ENCODE data around the gene CDH13.

Gene CDH13

GRCh38 chr16:82848013-82848412 lies 221.2 kb downstream of the CDH13 start:
- no peak for DNase-seq (ENCODE audit: low read depth)

DNA sequence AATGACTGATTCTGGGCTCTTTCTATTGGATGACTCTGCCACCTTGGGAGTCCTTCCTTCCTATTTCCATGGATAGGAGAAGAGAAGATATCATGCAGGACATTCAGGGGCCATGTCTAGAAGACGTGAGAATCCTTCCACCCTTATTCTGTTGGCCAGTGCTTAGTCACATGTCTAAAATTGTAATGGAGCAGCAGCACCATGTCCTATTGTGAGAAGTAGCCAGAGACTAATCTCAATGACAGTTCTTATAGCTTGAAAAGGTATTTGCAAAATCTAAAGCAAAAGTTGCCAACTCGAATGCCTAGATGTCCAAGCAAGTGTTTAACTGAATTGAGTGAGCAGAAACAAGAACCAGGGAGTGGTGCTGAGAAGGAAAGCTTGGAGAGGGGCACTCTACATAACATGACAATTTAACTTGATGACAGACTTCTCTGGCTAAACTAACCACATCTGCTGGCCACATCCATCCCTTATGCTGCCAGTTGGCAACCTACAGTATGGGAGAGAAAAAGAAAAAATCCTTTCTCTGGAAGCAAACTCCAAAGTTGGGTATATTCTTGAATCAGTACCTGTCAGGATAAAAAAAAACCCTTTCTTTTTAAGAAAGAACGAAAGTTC lies 225.7 kb downstream of the CDH13 start:
- no peak for DNase-seq (ENCODE audit: low read depth)

DNA sequence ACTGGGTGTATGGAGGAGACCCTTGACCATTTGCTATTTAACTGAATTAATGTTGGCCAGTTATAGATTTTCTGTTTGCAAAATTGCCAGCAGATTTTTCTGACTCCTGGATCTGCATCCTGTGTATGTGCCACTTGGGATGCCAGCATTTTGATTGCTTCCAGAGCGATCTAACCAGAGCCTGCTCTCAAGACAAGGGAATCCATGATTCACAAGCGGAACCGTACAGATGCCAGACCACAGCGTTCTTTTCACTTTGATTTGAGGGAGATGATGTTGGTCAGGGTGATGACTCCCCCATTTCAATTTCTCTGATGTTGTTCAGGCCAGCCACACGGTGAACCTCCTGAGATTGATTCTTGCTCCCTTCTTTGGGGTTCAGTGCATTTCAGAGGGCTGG lies 228.7 kb downstream of the CDH13 start:
- no peak for DNase-seq (ENCODE audit: low read depth)

DNA sequence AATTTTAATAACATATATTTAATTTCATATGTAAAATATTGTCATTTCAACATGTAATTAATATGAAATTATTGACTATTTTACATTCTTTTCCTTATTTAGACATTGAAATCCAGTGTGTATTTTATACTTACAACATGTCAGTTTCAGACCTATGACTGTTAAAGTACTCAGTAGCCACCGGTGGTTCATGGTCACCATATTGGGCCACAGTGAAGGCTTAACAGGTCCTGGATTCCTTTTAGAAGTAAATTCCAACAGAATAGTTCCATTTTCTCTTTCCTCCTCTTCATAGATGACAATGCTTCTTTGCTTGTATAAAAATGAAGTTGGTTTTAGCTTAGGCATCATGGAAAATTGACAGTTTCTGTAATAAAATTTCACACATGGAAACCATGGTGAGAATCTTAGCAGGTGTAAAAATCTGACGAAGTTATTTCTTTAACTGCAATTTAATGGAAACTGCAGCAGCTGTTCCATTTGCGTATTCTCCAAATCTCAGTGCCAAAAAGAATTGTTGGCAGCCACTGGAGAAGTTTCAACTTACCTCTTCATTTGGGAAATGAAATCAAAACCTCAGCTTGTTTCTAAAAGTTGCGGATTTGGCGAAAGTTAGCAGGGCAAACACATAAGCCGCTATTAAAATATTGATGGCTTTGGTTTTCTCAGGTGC lies 231.1 kb downstream of the CDH13 start:
- DNase-seq (ENCODE audit: low read depth), result no peak

DNA sequence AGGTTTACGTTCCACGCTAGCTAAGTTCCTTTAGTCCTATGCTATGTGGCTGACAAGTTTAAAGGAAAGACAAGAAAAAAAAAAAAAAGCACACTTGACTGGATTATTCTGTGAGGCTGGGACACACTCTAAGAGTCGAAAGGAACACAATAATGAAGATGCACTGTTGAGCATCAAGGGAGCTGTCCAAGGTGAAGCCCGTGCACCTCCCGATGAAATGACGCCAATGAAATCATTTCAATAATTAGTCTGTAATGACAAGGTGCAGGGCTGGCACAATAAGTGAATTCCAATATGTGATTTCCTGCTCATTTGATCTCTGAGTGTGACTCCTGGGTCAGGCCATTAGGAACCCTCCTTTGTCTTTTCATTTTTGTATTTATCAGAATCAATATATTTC lies 232.9 kb downstream of the CDH13 start:
- no peak for DNase-seq (ENCODE audit: low read depth)

DNA sequence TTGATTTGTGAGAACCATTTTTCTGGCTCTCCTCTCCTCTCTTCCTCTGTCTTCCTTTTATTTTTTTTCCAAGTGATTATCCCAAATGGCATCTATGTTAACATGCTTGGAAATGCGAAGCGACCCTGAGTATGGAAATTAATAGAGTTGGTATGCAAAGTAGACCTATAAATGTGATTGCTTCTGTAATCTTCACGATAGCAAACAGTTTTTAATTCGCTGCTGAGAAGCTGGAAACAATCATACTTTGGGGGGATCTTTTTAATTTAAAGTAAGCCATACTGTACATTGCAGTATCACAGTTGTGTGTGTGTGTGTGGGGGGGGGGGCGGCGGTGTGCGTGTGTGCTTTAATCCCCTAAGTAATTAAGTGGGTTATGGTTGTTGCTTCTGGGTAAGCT lies 233.3 kb downstream of the CDH13 start:
- DNase-seq (ENCODE audit: low read depth), result no peak

GRCh38 chr16:82862057-82862456 lies 235.3 kb downstream of the CDH13 start:
- DNase-seq (ENCODE audit: low read depth), result no peak

DNA sequence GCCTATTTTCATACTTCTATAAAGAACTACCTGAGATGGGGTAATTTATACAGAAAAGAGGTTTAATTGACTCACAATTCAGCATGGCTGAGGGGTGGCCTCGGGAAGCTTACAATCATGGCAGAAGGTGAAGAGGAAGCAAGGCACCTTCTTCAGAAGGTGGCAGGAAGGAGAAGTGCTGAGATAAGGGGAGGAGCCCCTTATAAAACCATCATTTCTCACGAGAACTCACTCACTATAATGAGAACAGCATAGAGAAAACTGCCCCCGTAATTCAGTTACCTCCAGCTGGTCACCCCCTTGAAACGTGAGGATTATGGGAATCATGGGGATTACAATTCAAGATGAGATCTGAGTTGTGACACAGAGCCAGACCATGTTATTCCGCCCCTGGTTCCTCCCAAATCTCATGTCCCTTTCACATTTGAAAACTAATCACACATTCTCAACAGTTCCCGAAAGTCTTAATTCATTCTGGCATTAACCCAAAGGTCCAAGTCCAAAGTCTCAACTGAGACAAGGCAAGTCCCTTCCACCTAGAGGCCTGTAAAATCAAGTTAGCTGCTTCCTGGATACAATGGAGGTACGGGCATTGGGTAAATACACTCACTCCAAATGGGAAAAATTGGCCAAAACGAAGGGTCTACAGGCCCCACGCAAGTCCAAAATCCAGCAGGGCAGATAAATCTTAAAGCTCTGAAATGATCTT lies 237.7 kb downstream of the CDH13 start:
- no peak for DNase-seq (ENCODE audit: low read depth)

GRCh38 chr16:82865412-82865811 lies 238.6 kb downstream of the CDH13 start:
- no peak for DNase-seq (ENCODE audit: low read depth)

- DNase-seq (ENCODE audit: low read depth), result no peak
These were observed 240.7 kb downstream of the CDH13 start for GRCh38 chr16:82867485-82867884.

DNA sequence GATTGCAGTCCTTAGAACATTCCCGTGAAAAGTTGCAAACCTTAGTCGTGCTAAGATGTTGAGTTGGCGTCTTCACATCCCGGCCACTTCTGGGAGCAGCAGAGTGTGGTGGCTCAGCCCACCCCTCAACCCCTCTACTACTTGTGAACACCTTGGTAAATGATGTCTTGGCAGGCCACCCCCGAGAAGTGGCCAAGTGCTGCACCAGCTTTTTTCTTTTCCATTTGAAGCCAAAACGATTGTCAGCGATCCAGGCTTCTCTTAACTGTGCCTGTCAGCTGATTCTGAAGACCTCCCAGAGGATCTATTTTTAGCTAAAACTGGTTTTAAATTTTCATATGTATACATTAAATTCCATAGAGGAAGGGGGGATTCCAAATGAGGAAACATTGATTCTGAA lies 247.5 kb downstream of the CDH13 start:
- DNase-seq (ENCODE audit: low read depth), result no peak

GRCh38 chr16:82874672-82875071 lies 247.9 kb downstream of the CDH13 start:
- DNase-seq (ENCODE audit: low read depth), result no peak

DNA sequence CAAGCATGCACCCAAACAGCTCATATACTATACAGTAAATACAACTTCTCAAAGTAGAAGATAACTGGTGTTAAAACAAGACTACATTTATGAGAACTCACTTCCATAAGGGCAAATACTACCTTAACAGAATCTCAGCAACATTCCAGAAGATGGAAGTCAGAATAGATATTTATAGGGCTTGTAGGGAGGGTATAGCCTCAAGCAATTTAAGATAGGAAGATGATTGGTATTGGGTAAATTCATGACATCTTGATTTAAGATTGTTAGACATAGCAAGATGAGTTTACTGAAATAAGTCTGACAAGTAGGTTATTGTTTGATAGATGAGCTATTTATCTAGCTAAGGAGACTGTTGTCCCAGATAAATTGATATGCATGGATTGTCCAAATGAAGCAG lies 250.2 kb downstream of the CDH13 start:
- no peak for DNase-seq (ENCODE audit: low read depth)

DNA sequence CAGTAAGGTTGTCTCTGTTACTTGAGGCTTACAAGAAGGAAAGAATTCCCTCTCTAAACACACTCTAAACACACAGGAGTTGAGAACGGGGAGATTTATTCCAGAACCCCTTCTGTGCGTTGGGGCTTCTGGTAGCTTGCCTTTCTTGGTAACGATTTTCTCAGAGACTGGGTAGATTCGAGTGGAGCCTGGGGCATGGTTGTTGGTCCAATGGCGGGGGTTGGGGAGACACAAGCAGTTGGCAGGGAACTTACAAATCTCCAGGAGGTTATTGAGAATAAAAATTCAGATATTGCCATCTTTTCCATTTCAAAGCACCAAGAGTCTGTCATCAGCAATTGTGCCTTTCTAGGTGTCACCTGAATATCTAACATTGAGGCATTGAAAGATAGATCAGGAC lies 251.7 kb downstream of the CDH13 start:
- no peak for DNase-seq (ENCODE audit: low read depth)

- no peak for DNase-seq (ENCODE audit: low read depth)
These were observed 253.6 kb downstream of the CDH13 start for GRCh38 chr16:82880346-82880745.

DNA sequence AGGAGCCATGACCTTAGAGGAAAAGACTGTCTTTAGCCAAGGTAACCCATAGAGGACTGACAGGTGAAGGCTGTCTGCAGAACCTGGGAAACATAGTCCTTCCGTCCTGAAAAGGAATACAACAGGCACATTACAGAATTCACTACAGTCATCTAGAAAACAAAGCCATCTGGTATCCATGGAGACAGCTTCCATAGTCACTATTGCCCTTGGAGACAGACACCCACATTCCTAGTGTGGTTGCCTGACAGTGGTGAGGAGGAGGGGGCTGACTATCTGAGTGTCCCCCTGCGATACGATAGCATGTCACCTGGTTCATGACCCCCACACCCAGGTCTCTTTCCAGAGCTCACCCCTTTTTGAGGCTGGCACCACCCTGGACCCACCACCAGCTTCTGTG lies 254.7 kb downstream of the CDH13 start:
- no peak for DNase-seq (ENCODE audit: low read depth)

DNA sequence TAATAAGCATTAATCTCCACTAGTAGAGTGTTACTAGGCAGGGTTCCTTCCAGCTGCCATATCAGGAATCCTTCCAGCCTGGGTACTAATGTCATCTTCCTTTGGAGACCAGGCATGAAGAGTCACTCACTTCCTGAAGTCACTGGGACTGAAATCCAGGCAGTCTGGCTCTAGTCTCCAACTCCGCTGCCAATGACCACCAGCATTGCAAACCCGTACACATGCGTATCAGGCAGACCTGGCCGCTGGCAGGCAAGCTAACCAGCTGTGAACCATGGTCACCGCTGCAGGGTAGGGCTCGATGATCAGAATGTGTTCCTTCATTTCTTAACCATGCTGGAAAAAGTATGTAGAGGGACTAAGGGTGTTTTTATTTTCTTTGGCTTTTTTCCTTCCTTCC lies 255.5 kb downstream of the CDH13 start:
- DNase-seq (ENCODE audit: low read depth), result no peak

- DNase-seq (ENCODE audit: low read depth), result no peak
These were observed 256.4 kb downstream of the CDH13 start for GRCh38 chr16:82882982-82883835.

DNA sequence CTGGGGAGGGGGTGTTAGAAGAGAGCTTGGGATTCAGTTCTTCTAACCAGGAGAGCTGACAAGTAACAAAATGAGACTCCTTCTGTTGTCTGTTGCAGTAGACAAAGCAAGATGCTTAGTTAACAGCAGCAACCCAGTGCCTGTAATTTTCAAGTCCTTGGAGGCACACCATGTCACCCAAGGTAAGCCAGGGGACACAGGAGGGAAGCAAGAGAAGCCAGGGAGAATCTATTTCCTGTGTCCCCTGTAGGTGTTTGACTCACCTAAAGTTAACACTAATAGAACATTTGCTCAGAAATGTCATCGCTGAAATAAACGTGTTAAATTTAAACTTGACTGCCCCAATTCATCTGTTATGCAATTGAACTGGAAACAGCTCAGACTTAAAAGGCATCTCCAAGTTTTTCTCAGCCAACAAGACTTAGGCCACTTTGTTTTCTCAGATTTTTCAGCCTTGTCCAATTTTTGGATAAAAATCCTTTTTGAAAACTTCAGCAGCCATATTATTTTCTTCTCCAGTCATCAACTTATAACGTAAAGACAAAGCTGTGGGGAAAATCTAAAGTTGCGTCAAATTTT lies 257.6 kb downstream of the CDH13 start:
- no peak for DNase-seq (ENCODE audit: low read depth)

GRCh38 chr16:82886146-82886545 lies 259.4 kb downstream of the CDH13 start:
- DNase-seq (ENCODE audit: low read depth), result no peak

GRCh38 chr16:82888591-82889001 lies 261.8 kb downstream of the CDH13 start:
- DNase-seq (ENCODE audit: low read depth), result peak; percentile 72

GRCh38 chr16:82891424-82891823 lies 264.7 kb downstream of the CDH13 start:
- DNase-seq (ENCODE audit: low read depth), result no peak

All from fibroblast of the conjunctiva (primary cell).